K562 (cell line): ENCODE data around the gene LAX1. TPM values are rescaled to one million over a fixed set of nuclear protein-coding genes. Genes with fewer than 3 reads are reported as not detected.
A peak's percentile ranks its signal among the peaks of the same experiment; 100 is the strongest.

Source experiments
- ATAC-seq: fragments of 200-7000 bp; cut with Tn5 transposase; 3 replicates; pipeline ENCODE4 v1.9.1; 2020; ENCODE audit warnings: moderate library complexity
- BruUV-seq: library from RNA; stranded (reverse); fragments of 400-500 nt; replicated peaks from 2 replicates; lab custom pipeline; 2021; lab: Mats Ljungman, UMichigan
- CTCF ChIA-PET: fragments of 300-600 bp; formaldehyde crosslinking; extraction: SDS; loops from one replicate; lab custom pipeline; 2021; ENCODE audit warnings: low intra/inter-chr PET ratio; lab: Yijun Ruan, JAX
- POLR2A ChIA-PET: fragments of 300-600, 350-650 bp; sonication (Branson Sonifier 250); formaldehyde crosslinking; extraction: SDS; loops from one replicate; lab custom pipeline; 2021; ENCODE audit warnings: antibody characterized with exemption, inconsistent platforms; lab: Yijun Ruan, JAX
- DNase-seq, 4 experiments: peaks; one replicate each; pipeline versions ENCODE4 v3.0.0 to v3.0.0-alpha.2; 2011 to 2018; ENCODE audit warnings: low spot score in 3 of 4, mixed read lengths in 3 of 4; ENCODE audit errors: extremely low read depth in 1 of 4
- FAIRE-seq: peaks from 2 replicates; lab custom pipeline; 2011; peaks lifted over from hg19 to GRCh38; lab: Jason Lieb, UNC
- H2AFZ ChIP-seq: 2 replicates; pipeline ENCODE4 v1.6.0; 2011; ENCODE audit warnings: low read depth, low read length, control low read depth, inconsistent platforms
- H3K27ac ChIP-seq: fragments of 200-600 bp; 3 replicates; pipeline ENCODE4 v1.8.0; 2011; ENCODE audit warnings: low read depth, mild to moderate bottlenecking, control low read depth, inconsistent platforms, low read length, moderate library complexity, mixed read lengths; ENCODE audit errors: extremely low read depth
- H3K27me3 ChIP-seq, 2 experiments: fragments of 300-600 bp in 1 of 2; 2 replicates in 1 of 2; 3 replicates in 1 of 2; pipeline versions ENCODE4 v1.6.0 to v1.8.0; 2011; ENCODE audit warnings: inconsistent platforms in 2 of 2, low read length in 2 of 2, mild to moderate bottlenecking in 1 of 2, mixed read lengths in 1 of 2, moderate library complexity in 1 of 2; ENCODE audit not compliant: control insufficient read depth in 2 of 2, insufficient read depth in 2 of 2
- H3K36me3 ChIP-seq: fragments of 300-600 bp; 3 replicates; pipeline ENCODE4 v1.8.0; 2011; ENCODE audit warnings: mild to moderate bottlenecking, low read length, inconsistent platforms; ENCODE audit not compliant: control insufficient read depth, insufficient read depth
- H3K4me1 ChIP-seq, 2 experiments: fragments of 200-600 bp in 1 of 2; replicated peaks in 1 of 2; 2 replicates in 1 of 2; 3 replicates in 1 of 2; pipeline versions ENCODE4 v1.5.1 to v1.8.0; 2011; ENCODE audit warnings: inconsistent platforms in 2 of 2, low read length in 2 of 2, mild to moderate bottlenecking in 1 of 2, mixed read lengths in 1 of 2, moderate library complexity in 1 of 2; ENCODE audit not compliant: control insufficient read depth in 2 of 2, insufficient read depth in 2 of 2
- H3K4me2 ChIP-seq: 2 replicates; pipeline ENCODE4 v1.6.1; 2011; ENCODE audit warnings: low read length, control low read depth, inconsistent platforms, mixed read lengths; ENCODE audit not compliant: insufficient read depth
- H3K4me3 ChIP-seq: fragments of 200-600 bp; sonication (generic), shearing (Covaris generic); 2 replicates; pipeline ENCODE4 v1.5.1; 2016; ENCODE audit warnings: control low read depth, inconsistent platforms
- H3K79me2 ChIP-seq: fragments of 200-600 bp; 3 replicates; pipeline ENCODE4 v1.8.0; 2011; ENCODE audit warnings: low read length, inconsistent platforms; ENCODE audit not compliant: control insufficient read depth, insufficient read depth
- H3K9ac ChIP-seq, 2 experiments: 2 replicates each; pipeline versions ENCODE4 v1.6.0 to v1.6.1; 2011; ENCODE audit warnings: low read depth in 2 of 2, low read length in 2 of 2, control low read depth in 1 of 2, inconsistent platforms in 1 of 2, mild to moderate bottlenecking in 1 of 2, mixed read lengths in 1 of 2; ENCODE audit not compliant: insufficient read depth in 1 of 2
- H3K9me1 ChIP-seq: one replicate; pipeline ENCODE4 v1.6.0; 2011; ENCODE audit warnings: inconsistent platforms, mild to moderate bottlenecking, low read length, moderate library complexity; ENCODE audit not compliant: control insufficient read depth, insufficient read depth
- H3K9me3 ChIP-seq: replicated peaks from 2 replicates; pipeline ENCODE4 v1.5.1; 2011; ENCODE audit warnings: low read depth, low read length, inconsistent platforms; ENCODE audit not compliant: control insufficient read depth, insufficient read depth
- H4K20me1 ChIP-seq: replicated peaks from 2 replicates; pipeline ENCODE4 v1.6.1; 2011; ENCODE audit warnings: low read length, inconsistent platforms, mixed read lengths; ENCODE audit not compliant: control insufficient read depth, insufficient read depth
- CTBP1 ChIP-seq: fragments of 450-650 bp; IDR thresholded peaks from 2 replicates; pipeline ENCODE4 v1.6.1; 2016; ENCODE audit warnings: borderline replicate concordance
- ELF4 ChIP-seq: fragments of 450-650 bp; formaldehyde crosslinking; IDR thresholded peaks from 2 replicates; pipeline ENCODE4 v1.4.0; 2022; ENCODE audit warnings: missing genetic modification characterization
- FOXK2 ChIP-seq, 2 experiments: fragments of 450-650 bp; IDR thresholded peaks in 1 of 2; conservative IDR thresholded peaks in 1 of 2; 2 replicates each; pipeline ENCODE4 v1.6.1; 2016; ENCODE audit warnings: low read depth in 2 of 2, mild to moderate bottlenecking in 1 of 2
- HNRNPLL ChIP-seq: fragments of 200-400 bp; formaldehyde crosslinking; IDR thresholded peaks from 2 replicates; pipeline ENCODE4 v1.6.1; 2017; ENCODE audit warnings: low read length, low read depth, mild to moderate bottlenecking; ENCODE audit not compliant: poor library complexity, severe bottlenecking
- NELFE ChIP-seq: IDR thresholded peaks from 2 replicates; pipeline ENCODE4 v1.6.1; 2011; ENCODE audit warnings: mild to moderate bottlenecking; ENCODE audit not compliant: insufficient read depth, insufficient read length
- PHF8 ChIP-seq: fragments of 200-600 bp; sonication (generic); IDR thresholded peaks from 2 replicates; pipeline ENCODE4 v1.6.1; 2012; ENCODE audit warnings: mixed run types, mild to moderate bottlenecking, inconsistent platforms, low read length, moderate library complexity, borderline replicate concordance
- RAD51 ChIP-seq: fragments of 450-650 bp; IDR thresholded peaks from 2 replicates; pipeline ENCODE4 v1.7.1; 2016; ENCODE audit warnings: low read depth, mild to moderate bottlenecking, borderline replicate concordance
- RFX1 ChIP-seq: fragments of 450-650 bp; IDR thresholded peaks from 2 replicates; pipeline ENCODE4 v1.6.1; 2016; ENCODE audit warnings: mild to moderate bottlenecking, moderate library complexity
- TCF7 ChIP-seq: sonication (generic); IDR thresholded peaks from 2 replicates; pipeline ENCODE4 v1.6.1; 2016; ENCODE audit warnings: antibody characterized with exemption, borderline replicate concordance
- ZNF146 ChIP-seq: IDR thresholded peaks from one replicate; pipeline ENCODE4 v1.6.1; 2018; ENCODE audit warnings: missing compliant biosample characterization; ENCODE audit not compliant: unreplicated experiment
- ZNF197 ChIP-seq: fragments of 200-800 bp; sonication (Bioruptor generic); IDR thresholded peaks from 2 replicates; pipeline ENCODE4 v1.6.1; 2016; ENCODE audit warnings: low read depth, missing genetic modification characterization, missing compliant biosample characterization
- WGBS: fragments of 100-300 bp; shearing (Covaris generic); methylation state at CpG from one replicate; pipeline ENCODE4 v1.1.6; 2016; ENCODE audit warnings: low coverage, mixed read lengths; ENCODE audit not compliant: insufficient coverage; ENCODE audit errors: missing lambda C conversion rate; 5-methylcytosine and 5-hydroxymethylcytosine counted together
- in situ Hi-C: fragments of 300-500 bp; cut with MboI; formaldehyde crosslinking; loops from 4 replicates; pipeline ENCODE4 v1.15.0; 2018; ENCODE audit warnings: inconsistent platforms, mixed read lengths
- intact Hi-C: fragments of 100-400 bp; cut with micrococcal nuclease; formaldehyde crosslinking; loops from 2 replicates; pipeline ENCODE4 v1.14.2; 2022
- polyA plus RNA-seq, 8 experiments: library from polyadenylated mRNA; depleted of rRNA in 4 of 8; stranded (reverse) in 5 of 8; unstranded in 3 of 8; fragments of >200 nt; fragmentation: Nextera tagmentation in 2 of 8; fragmentation: Illumina TruSeq in 1 of 8; extraction: Ambion mirVana in 2 of 8; extraction: Trizol in 1 of 8; gene quantifications; 2 replicates each; pipeline versions ENCODE4 v1.2.1 to v1.2.3, GENCODE V29; 2011 to 2014; ENCODE audit warnings: inconsistent platforms in 1 of 8, missing spikeins in 1 of 8
- total RNA-seq, 7 experiments: library from RNA; depleted of rRNA in 6 of 7; stranded (reverse); fragments of >200 nt in 6 of 7; fragmentation: Illumina TruSeq in 2 of 7; extraction: Trizol in 2 of 7; gene quantifications; 2 replicates each; pipeline versions ENCODE4 v1.2.1 to v1.2.3, GENCODE V29; 2011 to 2021; ENCODE audit warnings: low replicate concordance in 1 of 7
- TF ChIP-seq, protein P1 (sequence below), 2 experiments: fragments of 450-650 bp in 1 of 2; sonication (generic) in 1 of 2; formaldehyde crosslinking in 1 of 2; IDR thresholded peaks; 2 replicates each; pipeline versions ENCODE4 v1.7.1 to v1.9.0; 2016 to 2022; ENCODE audit warnings: inconsistent platforms in 1 of 2, mild to moderate bottlenecking in 1 of 2, missing genetic modification reagents in 1 of 2

The LAX1 gene
- total and polyA plus RNA-seq, 9 of the 15 experiments (the other 6 are each of a cell fraction or from before 2014, with no cell fraction given), result not detected

DNA sequence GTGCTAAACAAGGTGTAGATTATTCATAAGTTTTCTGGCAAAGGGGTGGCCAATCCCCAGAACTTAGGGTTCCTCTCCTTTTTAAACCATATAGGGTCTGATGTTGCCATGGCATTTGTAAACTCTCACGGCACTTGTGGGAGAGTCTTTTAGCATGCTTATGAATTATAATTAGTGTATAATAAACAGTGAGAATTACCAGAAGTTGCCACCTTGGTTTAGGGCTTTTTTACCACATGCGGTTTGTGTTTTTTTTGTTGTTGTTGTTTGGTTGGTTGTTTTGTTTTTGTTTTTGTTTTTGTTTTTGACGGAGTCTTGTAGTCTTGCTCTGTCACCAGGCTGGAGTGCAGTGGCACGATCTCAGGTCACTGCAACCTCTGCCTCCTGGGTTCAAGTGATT is 8.9 kb upstream of the LAX1 start:
- ChIA-PET CTCF (no interaction called here), POLR2A (no interaction called here)
- intact Hi-C loops (no loop called here), in situ Hi-C loops (no loop called here)
- Histone ChIP-seq H3K27ac (no peak overlapping the region), H3K27me3 (no peaks in the 10 kb centered on the region), H2AFZ (no peak overlapping the region), H3K36me3 (no peaks in the 10 kb centered on the region), H3K4me1 (peaks cover 0 to 9% of the 10 kb centered on the region in 2 experiments; a peak in 2 of 5 replicates), H3K9ac (no peak overlapping the region), H3K9me1 (no peaks in the 10 kb centered on the region), H3K79me2 (no peaks in the 10 kb centered on the region), H3K4me2 (no peak overlapping the region), H3K4me3 (no peak overlapping the region), H3K9me3 (no peaks in the 10 kb centered on the region), H4K20me1 (0 out of 2 replicates have a peak, but pooled peaks cover 4% of the 10 kb centered on the region)
- no peak for DNase-seq
- WGBS, result 33% methylated on average over 4 of the region's 4 CpGs
- FAIRE-seq, result no peak
- no TSS peak for BruUV-seq
- no peak for ATAC-seq
- TF ChIP-seq ELF4 (CRISPR knock-in tag), result peak; percentile 67
- TF ChIP-seq FOXK2 (conservative IDR thresholded peaks at IDR 0.05 in 1 of 2, IDR thresholded peaks at IDR 0.05 in 1 of 2; ENCODE audit: low read depth in 2 of 2), result no peak
- TF ChIP-seq CTBP1, result no peak
- TF ChIP-seq TCF7, result no peak
- TF ChIP-seq RFX1, result 0 out of 2 replicates have a peak, but pooled peaks have one; percentile 15
- no peak for TF ChIP-seq ZNF146 (CRISPR knock-in tag)
- no peak for TF ChIP-seq RAD51
- TF ChIP-seq PHF8, result no peak
- TF ChIP-seq NELFE, result no peak
- no peak for TF ChIP-seq ZNF197 (CRISPR knock-in tag)
- no peak for TF ChIP-seq HNRNPLL
- TF ChIP-seq, protein P1, sequence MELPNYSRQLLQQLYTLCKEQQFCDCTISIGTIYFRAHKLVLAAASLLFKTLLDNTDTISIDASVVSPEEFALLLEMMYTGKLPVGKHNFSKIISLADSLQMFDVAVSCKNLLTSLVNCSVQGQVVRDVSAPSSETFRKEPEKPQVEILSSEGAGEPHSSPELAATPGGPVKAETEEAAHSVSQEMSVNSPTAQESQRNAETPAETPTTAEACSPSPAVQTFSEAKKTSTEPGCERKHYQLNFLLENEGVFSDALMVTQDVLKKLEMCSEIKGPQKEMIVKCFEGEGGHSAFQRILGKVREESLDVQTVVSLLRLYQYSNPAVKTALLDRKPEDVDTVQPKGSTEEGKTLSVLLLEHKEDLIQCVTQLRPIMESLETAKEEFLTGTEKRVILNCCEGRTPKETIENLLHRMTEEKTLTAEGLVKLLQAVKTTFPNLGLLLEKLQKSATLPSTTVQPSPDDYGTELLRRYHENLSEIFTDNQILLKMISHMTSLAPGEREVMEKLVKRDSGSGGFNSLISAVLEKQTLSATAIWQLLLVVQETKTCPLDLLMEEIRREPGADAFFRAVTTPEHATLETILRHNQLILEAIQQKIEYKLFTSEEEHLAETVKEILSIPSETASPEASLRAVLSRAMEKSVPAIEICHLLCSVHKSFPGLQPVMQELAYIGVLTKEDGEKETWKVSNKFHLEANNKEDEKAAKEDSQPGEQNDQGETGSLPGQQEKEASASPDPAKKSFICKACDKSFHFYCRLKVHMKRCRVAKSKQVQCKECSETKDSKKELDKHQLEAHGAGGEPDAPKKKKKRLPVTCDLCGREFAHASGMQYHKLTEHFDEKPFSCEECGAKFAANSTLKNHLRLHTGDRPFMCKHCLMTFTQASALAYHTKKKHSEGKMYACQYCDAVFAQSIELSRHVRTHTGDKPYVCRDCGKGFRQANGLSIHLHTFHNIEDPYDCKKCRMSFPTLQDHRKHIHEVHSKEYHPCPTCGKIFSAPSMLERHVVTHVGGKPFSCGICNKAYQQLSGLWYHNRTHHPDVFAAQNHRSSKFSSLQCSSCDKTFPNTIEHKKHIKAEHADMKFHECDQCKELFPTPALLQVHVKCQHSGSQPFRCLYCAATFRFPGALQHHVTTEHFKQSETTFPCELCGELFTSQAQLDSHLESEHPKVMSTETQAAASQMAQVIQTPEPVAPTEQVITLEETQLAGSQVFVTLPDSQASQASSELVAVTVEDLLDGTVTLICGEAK (IDR thresholded peaks at IDR 0.05), result peak; percentile 49; the same call in 1 of the 2 replicates
- TF ChIP-seq, protein P1 (CRISPR knock-in tag; IDR thresholded peaks at IDR 0.05), result no peak
